ENCODE results near the gene CKS1B. TPM values are rescaled to one million over a fixed set of nuclear protein-coding genes. Genes with fewer than 3 reads are reported as not detected.

The CKS1B gene
- total and polyA plus RNA-seq, 2 donors (not counting 1 experiment from before 2014, with no cell fraction given): 40.3 to 55.4 TPM

- H3K27me3 ChIP-seq (ENCODE audit: control insufficient read depth, insufficient read depth, low read length): no peaks in the 10 kb centered on the region
- H3K36me3 ChIP-seq (ENCODE audit: control insufficient read depth, insufficient read depth, low read length): no peaks in the 10 kb centered on the region
- no peak for DNase-seq (ENCODE audit: low read depth in 2 of 2)
- H3K4me2 ChIP-seq (ENCODE audit: extremely low read depth, insufficient read depth, low read length): no peak overlapping the region
- no peak for TF ChIP-seq EZH2 (IDR thresholded peaks at IDR 0.05; ENCODE audit: low read length, missing control alignments)
- TF ChIP-seq, protein P1, sequence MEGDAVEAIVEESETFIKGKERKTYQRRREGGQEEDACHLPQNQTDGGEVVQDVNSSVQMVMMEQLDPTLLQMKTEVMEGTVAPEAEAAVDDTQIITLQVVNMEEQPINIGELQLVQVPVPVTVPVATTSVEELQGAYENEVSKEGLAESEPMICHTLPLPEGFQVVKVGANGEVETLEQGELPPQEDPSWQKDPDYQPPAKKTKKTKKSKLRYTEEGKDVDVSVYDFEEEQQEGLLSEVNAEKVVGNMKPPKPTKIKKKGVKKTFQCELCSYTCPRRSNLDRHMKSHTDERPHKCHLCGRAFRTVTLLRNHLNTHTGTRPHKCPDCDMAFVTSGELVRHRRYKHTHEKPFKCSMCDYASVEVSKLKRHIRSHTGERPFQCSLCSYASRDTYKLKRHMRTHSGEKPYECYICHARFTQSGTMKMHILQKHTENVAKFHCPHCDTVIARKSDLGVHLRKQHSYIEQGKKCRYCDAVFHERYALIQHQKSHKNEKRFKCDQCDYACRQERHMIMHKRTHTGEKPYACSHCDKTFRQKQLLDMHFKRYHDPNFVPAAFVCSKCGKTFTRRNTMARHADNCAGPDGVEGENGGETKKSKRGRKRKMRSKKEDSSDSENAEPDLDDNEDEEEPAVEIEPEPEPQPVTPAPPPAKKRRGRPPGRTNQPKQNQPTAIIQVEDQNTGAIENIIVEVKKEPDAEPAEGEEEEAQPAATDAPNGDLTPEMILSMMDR (conservative IDR thresholded peaks at IDR 0.05 in 1 of 2, IDR thresholded peaks at IDR 0.05 in 1 of 2; ENCODE audit: low read depth in 1 of 2, low read length in 2 of 2): no peak
- H3K9ac ChIP-seq (ENCODE audit: insufficient read depth, low read length): no peak overlapping the region
- H3K27ac ChIP-seq (ENCODE audit: insufficient read depth, low read length): no peak overlapping the region
- no peak overlapping the region for H3K4me3 ChIP-seq (replicated peaks in 1 of 4; ENCODE audit: control extremely low read depth in 1 of 4, insufficient read depth in 1 of 4, low read depth in 3 of 4, low read length in 4 of 4)
- H4K20me1 ChIP-seq (ENCODE audit: control insufficient read depth, extremely low read depth, insufficient read depth, low read length): no peaks in the 10 kb centered on the region
- H2AFZ ChIP-seq (ENCODE audit: low read length): no peak overlapping the region
- peaks cover 15% of the 10 kb centered on the region for H3K4me1 ChIP-seq (ENCODE audit: control insufficient read depth, extremely low read depth, insufficient read depth, low read length)
- H3K79me2 ChIP-seq (ENCODE audit: control insufficient read depth, insufficient read depth, low read length): peaks cover 5% of the 10 kb centered on the region
- H3K9me3 ChIP-seq (ENCODE audit: control insufficient read depth, insufficient read depth, low read depth, low read length): no peaks in the 10 kb centered on the region
Observed at GRCh38 chr1:154998201-154998780, 23.8 kb downstream of the CKS1B start.

GRCh38 chr1:154998818-154999570 lies 24.5 kb downstream of the CKS1B start:
- Histone ChIP-seq H3K27ac (ENCODE audit: insufficient read depth, low read length) (no peak overlapping the region), H4K20me1 (ENCODE audit: control insufficient read depth, extremely low read depth, insufficient read depth, low read length) (no peaks in the 10 kb centered on the region), H3K9ac (ENCODE audit: insufficient read depth, low read length) (no peak overlapping the region), H3K27me3 (ENCODE audit: control insufficient read depth, insufficient read depth, low read length) (no peaks in the 10 kb centered on the region), H3K79me2 (ENCODE audit: control insufficient read depth, insufficient read depth, low read length) (peaks cover 8% of the 10 kb centered on the region), H2AFZ (ENCODE audit: low read length) (peak overlapping the region; percentile 9), H3K9me3 (ENCODE audit: control insufficient read depth, insufficient read depth, low read depth, low read length) (no peaks in the 10 kb centered on the region), H3K4me1 (ENCODE audit: control insufficient read depth, extremely low read depth, insufficient read depth, low read length) (peaks cover 15% of the 10 kb centered on the region), H3K36me3 (ENCODE audit: control insufficient read depth, insufficient read depth, low read length) (no peaks in the 10 kb centered on the region), H3K4me3 (replicated peaks in 1 of 4; ENCODE audit: control extremely low read depth in 1 of 4, insufficient read depth in 1 of 4, low read depth in 3 of 4, low read length in 4 of 4) (peak overlapping the region in 2 of 4 experiments; percentile 42 to 46), H3K4me2 (ENCODE audit: extremely low read depth, insufficient read depth, low read length) (peak overlapping the region; percentile 67)
- peak; percentile 59 to 76 for DNase-seq (ENCODE audit: low read depth in 2 of 2)
- TF ChIP-seq, protein P1 (conservative IDR thresholded peaks at IDR 0.05 in 1 of 2, IDR thresholded peaks at IDR 0.05 in 1 of 2; ENCODE audit: low read depth in 1 of 2, low read length in 2 of 2): peak; percentile 96
- TF ChIP-seq EZH2 (IDR thresholded peaks at IDR 0.05; ENCODE audit: low read length, missing control alignments): no peak

GRCh38 chr1:154999571-155000410 lies 25.3 kb downstream of the CKS1B start:
- TF ChIP-seq, protein P1 (conservative IDR thresholded peaks at IDR 0.05 in 1 of 2, IDR thresholded peaks at IDR 0.05 in 1 of 2; ENCODE audit: low read depth in 1 of 2, low read length in 2 of 2): no peak
- TF ChIP-seq EZH2 (IDR thresholded peaks at IDR 0.05; ENCODE audit: low read length, missing control alignments): no peak
- Histone ChIP-seq H3K4me3 (replicated peaks in 1 of 4; ENCODE audit: control extremely low read depth in 1 of 4, insufficient read depth in 1 of 4, low read depth in 3 of 4, low read length in 4 of 4) (peak overlapping the region; percentile 18 to 86 (median 64)), H3K4me2 (ENCODE audit: extremely low read depth, insufficient read depth, low read length) (peak overlapping the region; percentile 80), H3K27ac (ENCODE audit: insufficient read depth, low read length) (peak overlapping the region; percentile 47), H2AFZ (ENCODE audit: low read length) (peak overlapping the region; percentile 13), H3K79me2 (ENCODE audit: control insufficient read depth, insufficient read depth, low read length) (peaks cover 13% of the 10 kb centered on the region), H3K36me3 (ENCODE audit: control insufficient read depth, insufficient read depth, low read length) (no peaks in the 10 kb centered on the region), H4K20me1 (ENCODE audit: control insufficient read depth, extremely low read depth, insufficient read depth, low read length) (no peaks in the 10 kb centered on the region), H3K9ac (ENCODE audit: insufficient read depth, low read length) (peak overlapping the region; percentile 23), H3K27me3 (ENCODE audit: control insufficient read depth, insufficient read depth, low read length) (no peaks in the 10 kb centered on the region), H3K4me1 (ENCODE audit: control insufficient read depth, extremely low read depth, insufficient read depth, low read length) (peaks cover 22% of the 10 kb centered on the region), H3K9me3 (ENCODE audit: control insufficient read depth, insufficient read depth, low read depth, low read length) (no peaks in the 10 kb centered on the region)
- DNase-seq (ENCODE audit: low read depth in 2 of 2): peak in 1 of 2 donors; percentile 11

Measured in fibroblast of lung (primary cell).